ENCODE results near the gene ELK3.

ELK3 gene

GRCh38 chr12:96193725-96194575 lies at the start of gene ELK3:
Gene ELK3, plus strand, starts transcription at chr12:96194375.
- H3K36me3 ChIP-seq (ENCODE audit: insufficient read depth, low read length), result no peaks in the 10 kb centered on the region
- peak within 1 kb of the TSS; percentile 98 for H3K9ac ChIP-seq (ENCODE audit: low read depth, low read length, poor library complexity, severe bottlenecking)
- H3K4me3 ChIP-seq (ENCODE audit: low read length, poor library complexity, severe bottlenecking), result peak within 1 kb of the TSS; percentile 92
- peaks cover 55% of the 10 kb centered on the region for H3K4me1 ChIP-seq (ENCODE audit: insufficient read depth, low read length, poor library complexity, severe bottlenecking)
- TF ChIP-seq EZH2phosphoT487 (IDR thresholded peaks at IDR 0.05; ENCODE audit: borderline replicate concordance), result no peak
- TF ChIP-seq CTCF (conservative IDR thresholded peaks at IDR 0.05; ENCODE audit: low read length), result no peak
- H3K27me3 ChIP-seq (ENCODE audit: insufficient read depth, low read length, poor library complexity, severe bottlenecking), result no peaks in the 10 kb centered on the region
- peak within 1 kb of the TSS; percentile 64 for H2AFZ ChIP-seq (ENCODE audit: low read length)
- peaks cover 23% of the 10 kb centered on the region for H4K20me1 ChIP-seq (ENCODE audit: insufficient read depth, low read length, poor library complexity, severe bottlenecking)
- no peaks in the 10 kb centered on the region for H3K9me3 ChIP-seq (ENCODE audit: insufficient read depth, low read depth, low read length)
- peaks cover 30% of the 10 kb centered on the region for H3K79me2 ChIP-seq (ENCODE audit: insufficient read depth, low read length)
- peaks cover 18% of the 10 kb centered on the region for H3F3A ChIP-seq (ENCODE audit: low read depth)
- H3K4me2 ChIP-seq (ENCODE audit: low read depth, low read length, poor library complexity, severe bottlenecking), result peak within 1 kb of the TSS; percentile 77
- H3K9me2 ChIP-seq (replicated peaks; ENCODE audit: low read depth, low read length), result no peaks in the 10 kb centered on the region

DNA sequence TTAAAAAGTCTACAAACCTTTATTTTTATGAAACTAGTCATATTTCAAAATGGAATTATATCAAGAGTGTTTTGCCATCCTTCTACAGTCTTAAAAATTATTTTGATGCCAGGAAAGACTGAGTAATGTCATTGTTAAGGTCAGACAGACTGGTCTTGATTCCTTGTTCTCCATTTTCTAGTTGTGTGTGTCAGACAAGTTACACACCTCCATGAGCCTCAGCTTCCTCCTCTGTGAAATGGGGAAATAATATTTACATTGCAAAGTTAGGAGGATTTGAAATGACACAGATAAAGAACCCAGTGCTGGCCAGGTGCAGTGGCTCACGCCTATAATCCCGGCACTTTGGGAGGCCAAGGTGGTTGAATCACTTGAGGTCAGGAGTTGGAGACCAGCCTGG lies 47.4 kb upstream of the ELK3 start:
- no peak overlapping the region for H3K9ac ChIP-seq (ENCODE audit: low read depth, low read length, poor library complexity, severe bottlenecking)
- no peaks in the 10 kb centered on the region for H3K9me2 ChIP-seq (replicated peaks; ENCODE audit: low read depth, low read length)
- H3K27me3 ChIP-seq (ENCODE audit: insufficient read depth, low read length, poor library complexity, severe bottlenecking), result no peaks in the 10 kb centered on the region
- H2AFZ ChIP-seq (ENCODE audit: low read length), result no peak overlapping the region
- no peak overlapping the region for H3K4me2 ChIP-seq (ENCODE audit: low read depth, low read length, poor library complexity, severe bottlenecking)
- no peaks in the 10 kb centered on the region for H3K9me3 ChIP-seq (ENCODE audit: insufficient read depth, low read depth, low read length)
- no peaks in the 10 kb centered on the region for H3F3A ChIP-seq (ENCODE audit: low read depth)
- TF ChIP-seq CTCF (conservative IDR thresholded peaks at IDR 0.05; ENCODE audit: low read length) (no peak), EZH2phosphoT487 (IDR thresholded peaks at IDR 0.05; ENCODE audit: borderline replicate concordance) (no peak)
- no peak overlapping the region for H3K4me3 ChIP-seq (ENCODE audit: low read length, poor library complexity, severe bottlenecking)
- no peaks in the 10 kb centered on the region for H4K20me1 ChIP-seq (ENCODE audit: insufficient read depth, low read length, poor library complexity, severe bottlenecking)
- no peaks in the 10 kb centered on the region for H3K79me2 ChIP-seq (ENCODE audit: insufficient read depth, low read length)
- peaks cover 15% of the 10 kb centered on the region for H3K4me1 ChIP-seq (ENCODE audit: insufficient read depth, low read length, poor library complexity, severe bottlenecking)
- H3K36me3 ChIP-seq (ENCODE audit: insufficient read depth, low read length), result no peaks in the 10 kb centered on the region

GRCh38 chr12:96150442-96150841 lies 43.7 kb upstream of the ELK3 start:
- H3K9me2 ChIP-seq (replicated peaks; ENCODE audit: low read depth, low read length), result no peaks in the 10 kb centered on the region
- H3K4me2 ChIP-seq (ENCODE audit: low read depth, low read length, poor library complexity, severe bottlenecking), result no peak overlapping the region
- H3K36me3 ChIP-seq (ENCODE audit: insufficient read depth, low read length), result no peaks in the 10 kb centered on the region
- no peak overlapping the region for H2AFZ ChIP-seq (ENCODE audit: low read length)
- H4K20me1 ChIP-seq (ENCODE audit: insufficient read depth, low read length, poor library complexity, severe bottlenecking), result no peaks in the 10 kb centered on the region
- no peak overlapping the region for H3K4me3 ChIP-seq (ENCODE audit: low read length, poor library complexity, severe bottlenecking)
- H3K79me2 ChIP-seq (ENCODE audit: insufficient read depth, low read length), result no peaks in the 10 kb centered on the region
- no peak for TF ChIP-seq CTCF (conservative IDR thresholded peaks at IDR 0.05; ENCODE audit: low read length)
- no peak for TF ChIP-seq EZH2phosphoT487 (IDR thresholded peaks at IDR 0.05; ENCODE audit: borderline replicate concordance)
- H3K4me1 ChIP-seq (ENCODE audit: insufficient read depth, low read length, poor library complexity, severe bottlenecking), result no peaks in the 10 kb centered on the region
- no peaks in the 10 kb centered on the region for H3K9me3 ChIP-seq (ENCODE audit: insufficient read depth, low read depth, low read length)
- H3K9ac ChIP-seq (ENCODE audit: low read depth, low read length, poor library complexity, severe bottlenecking), result no peak overlapping the region
- no peaks in the 10 kb centered on the region for H3K27me3 ChIP-seq (ENCODE audit: insufficient read depth, low read length, poor library complexity, severe bottlenecking)
- H3F3A ChIP-seq (ENCODE audit: low read depth), result no peaks in the 10 kb centered on the region

All from Loucy (cell line).